ENCODE results near the gene GOLGA5. TPM values are rescaled to one million over a fixed set of nuclear protein-coding genes. Genes with fewer than 3 reads are reported as not detected.

Gene GOLGA5
- total and polyA plus RNA-seq, 2 experiments from 2014 or later, result 26.2 to 30.2 TPM

DNA sequence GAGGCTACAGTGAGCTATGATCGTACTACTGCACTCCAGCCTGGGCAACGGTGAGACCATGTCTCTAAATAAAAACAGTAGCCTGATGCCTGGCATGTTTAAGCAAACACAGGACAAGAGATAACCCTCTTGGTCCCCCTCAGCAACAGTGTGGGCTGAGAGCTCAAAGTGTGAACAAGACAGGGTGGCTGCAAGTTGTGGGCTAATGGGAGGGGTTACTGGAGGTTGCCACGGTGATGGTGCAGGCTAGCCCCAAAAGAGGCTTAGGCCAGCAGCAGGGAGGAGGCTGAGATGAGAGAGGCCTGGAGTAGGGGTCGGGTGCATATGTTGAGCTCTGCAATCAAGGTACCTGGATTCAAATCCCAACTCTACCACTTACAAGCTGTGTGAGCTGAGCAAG is 42.3 kb upstream of the GOLGA5 start (continued):
- TF ChIP-seq CREB1 (CRISPR knock-in tag; IDR thresholded peaks at IDR 0.05; ENCODE audit: low read depth), result no peak

DNA sequence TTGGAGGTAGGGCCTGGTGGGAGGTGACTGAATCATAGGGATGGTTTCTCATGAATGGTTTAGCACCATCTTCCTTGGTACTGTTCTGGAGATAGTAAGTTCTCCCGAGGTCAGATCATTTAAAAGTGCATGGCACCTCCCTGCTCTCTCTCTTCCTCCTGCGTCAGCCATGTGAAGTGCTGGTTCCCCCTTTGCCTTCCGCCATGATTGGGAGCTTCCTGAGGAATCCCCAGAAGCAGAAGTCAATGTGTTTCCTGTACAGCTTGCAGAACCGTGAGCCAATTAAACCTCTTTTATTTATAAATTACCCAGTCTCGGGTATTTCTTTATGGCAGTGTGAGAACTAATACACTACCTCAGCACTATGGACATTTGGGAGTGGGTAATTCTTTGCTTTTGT is 40.9 kb upstream of the GOLGA5 start:
- H3K4me2 ChIP-seq, result no peak overlapping the region
- 0 out of 2 replicates have a peak, but pooled peaks cover 3% of the 10 kb centered on the region for H3K27me3 ChIP-seq (ENCODE audit: insufficient read depth)
- Mint-ChIP-seq H3K9me3 (peaks cover 5% of the 10 kb centered on the region; the same call in 2 of the 3 replicates), H3K27me3 (ENCODE audit: insufficient read depth, low read depth, poor library complexity) (peaks cover 7% of the 10 kb centered on the region), H3K36me3 (ENCODE audit: low read depth) (no peaks in the 10 kb centered on the region), H3K27ac (no peak overlapping the region), H3K4me1 (no peaks in the 10 kb centered on the region), H3K4me3 (no peak overlapping the region)
- H3F3A ChIP-seq (replicated peaks; ENCODE audit: low read depth), result no peaks in the 10 kb centered on the region
- no peaks in the 10 kb centered on the region for H3K9me2 ChIP-seq (ENCODE audit: insufficient read depth)
- TF ChIP-seq CTCF (conservative IDR thresholded peaks at IDR 0.05; ENCODE audit: low read depth in 2 of 2), result no peak
- no peaks in the 10 kb centered on the region for H3K36me3 ChIP-seq (ENCODE audit: insufficient read depth)
- no peaks in the 10 kb centered on the region; the same call in 1 of the 2 replicates for H3K79me2 ChIP-seq (replicated peaks; ENCODE audit: insufficient read depth)
- ATAC-seq (no peak), DNase-seq (ENCODE audit: low spot score) (no peak)
- no peaks in the 10 kb centered on the region for H3K4me1 ChIP-seq (ENCODE audit: insufficient read depth)
- no peak overlapping the region for H3K27ac ChIP-seq (ENCODE audit: low read depth)
- no peak overlapping the region for H2AFZ ChIP-seq
- no peak overlapping the region for H3K4me3 ChIP-seq
- no peaks in the 10 kb centered on the region for H4K20me1 ChIP-seq (replicated peaks; ENCODE audit: insufficient read depth)

DNA sequence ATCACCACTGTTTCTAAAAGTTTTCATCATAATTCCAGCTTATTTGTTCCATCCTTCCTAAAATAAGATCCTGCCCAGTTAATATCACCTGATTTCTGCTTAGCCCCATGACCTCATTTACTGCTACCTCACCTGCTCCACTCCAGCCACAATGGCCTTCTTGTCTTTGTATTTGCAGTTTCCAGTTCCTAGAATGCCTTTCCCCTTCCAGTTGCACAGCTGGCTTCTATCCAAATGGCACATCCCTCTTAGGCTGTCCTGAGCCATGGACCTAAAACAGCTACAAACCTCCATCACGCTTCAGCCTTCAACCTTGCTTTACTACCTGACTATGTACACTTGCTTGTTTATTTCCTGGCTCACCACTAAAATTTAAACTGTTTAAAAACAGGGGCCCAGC is 39.1 kb upstream of the GOLGA5 start:
- peaks cover 4% of the 10 kb centered on the region for H3K27me3 Mint-ChIP-seq (ENCODE audit: insufficient read depth, low read depth, poor library complexity)
- H3K9me2 ChIP-seq (ENCODE audit: insufficient read depth), result peaks cover 5% of the 10 kb centered on the region; the same call in 1 of the 2 replicates
- no peaks in the 10 kb centered on the region for H3K36me3 ChIP-seq (ENCODE audit: insufficient read depth)
- H3K4me2 ChIP-seq, result no peak overlapping the region
- no peak overlapping the region for H2AFZ ChIP-seq
- no peak overlapping the region for H3K4me3 ChIP-seq
- H3F3A ChIP-seq (replicated peaks; ENCODE audit: low read depth), result no peaks in the 10 kb centered on the region
- H3K27ac Mint-ChIP-seq, result no peak overlapping the region
- no peak overlapping the region for H3K4me3 Mint-ChIP-seq
- no peaks in the 10 kb centered on the region for H3K4me1 Mint-ChIP-seq
- H3K9me3 Mint-ChIP-seq, result peaks cover 5% of the 10 kb centered on the region; the same call in 2 of the 3 replicates
- H3K4me1 ChIP-seq (ENCODE audit: insufficient read depth), result no peaks in the 10 kb centered on the region
- DNase-seq (ENCODE audit: low spot score) (no peak), ATAC-seq (no peak)
- no peaks in the 10 kb centered on the region for H4K20me1 ChIP-seq (replicated peaks; ENCODE audit: insufficient read depth)
- no peaks in the 10 kb centered on the region for H3K79me2 ChIP-seq (replicated peaks; ENCODE audit: insufficient read depth)
- no peaks in the 10 kb centered on the region for H3K36me3 Mint-ChIP-seq (ENCODE audit: low read depth)
- no peak overlapping the region for H3K27ac ChIP-seq (ENCODE audit: low read depth)
- H3K27me3 ChIP-seq (ENCODE audit: insufficient read depth), result no peaks in the 10 kb centered on the region
- TF ChIP-seq, protein P1, sequence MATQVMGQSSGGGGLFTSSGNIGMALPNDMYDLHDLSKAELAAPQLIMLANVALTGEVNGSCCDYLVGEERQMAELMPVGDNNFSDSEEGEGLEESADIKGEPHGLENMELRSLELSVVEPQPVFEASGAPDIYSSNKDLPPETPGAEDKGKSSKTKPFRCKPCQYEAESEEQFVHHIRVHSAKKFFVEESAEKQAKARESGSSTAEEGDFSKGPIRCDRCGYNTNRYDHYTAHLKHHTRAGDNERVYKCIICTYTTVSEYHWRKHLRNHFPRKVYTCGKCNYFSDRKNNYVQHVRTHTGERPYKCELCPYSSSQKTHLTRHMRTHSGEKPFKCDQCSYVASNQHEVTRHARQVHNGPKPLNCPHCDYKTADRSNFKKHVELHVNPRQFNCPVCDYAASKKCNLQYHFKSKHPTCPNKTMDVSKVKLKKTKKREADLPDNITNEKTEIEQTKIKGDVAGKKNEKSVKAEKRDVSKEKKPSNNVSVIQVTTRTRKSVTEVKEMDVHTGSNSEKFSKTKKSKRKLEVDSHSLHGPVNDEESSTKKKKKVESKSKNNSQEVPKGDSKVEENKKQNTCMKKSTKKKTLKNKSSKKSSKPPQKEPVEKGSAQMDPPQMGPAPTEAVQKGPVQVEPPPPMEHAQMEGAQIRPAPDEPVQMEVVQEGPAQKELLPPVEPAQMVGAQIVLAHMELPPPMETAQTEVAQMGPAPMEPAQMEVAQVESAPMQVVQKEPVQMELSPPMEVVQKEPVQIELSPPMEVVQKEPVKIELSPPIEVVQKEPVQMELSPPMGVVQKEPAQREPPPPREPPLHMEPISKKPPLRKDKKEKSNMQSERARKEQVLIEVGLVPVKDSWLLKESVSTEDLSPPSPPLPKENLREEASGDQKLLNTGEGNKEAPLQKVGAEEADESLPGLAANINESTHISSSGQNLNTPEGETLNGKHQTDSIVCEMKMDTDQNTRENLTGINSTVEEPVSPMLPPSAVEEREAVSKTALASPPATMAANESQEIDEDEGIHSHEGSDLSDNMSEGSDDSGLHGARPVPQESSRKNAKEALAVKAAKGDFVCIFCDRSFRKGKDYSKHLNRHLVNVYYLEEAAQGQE (IDR thresholded peaks at IDR 0.05; ENCODE audit: unreplicated experiment), result no peak
- TF ChIP-seq CTCF (conservative IDR thresholded peaks at IDR 0.05; ENCODE audit: low read depth in 2 of 2) (no peak), ZNF114 (CRISPR knock-in tag; IDR thresholded peaks at IDR 0.05) (no peak), POLR2AphosphoS5 (IDR thresholded peaks at IDR 0.05; ENCODE audit: low read depth) (no peak)
